ENCODE measurements around the gene COL5A2.

Gene COL5A2

DNA sequence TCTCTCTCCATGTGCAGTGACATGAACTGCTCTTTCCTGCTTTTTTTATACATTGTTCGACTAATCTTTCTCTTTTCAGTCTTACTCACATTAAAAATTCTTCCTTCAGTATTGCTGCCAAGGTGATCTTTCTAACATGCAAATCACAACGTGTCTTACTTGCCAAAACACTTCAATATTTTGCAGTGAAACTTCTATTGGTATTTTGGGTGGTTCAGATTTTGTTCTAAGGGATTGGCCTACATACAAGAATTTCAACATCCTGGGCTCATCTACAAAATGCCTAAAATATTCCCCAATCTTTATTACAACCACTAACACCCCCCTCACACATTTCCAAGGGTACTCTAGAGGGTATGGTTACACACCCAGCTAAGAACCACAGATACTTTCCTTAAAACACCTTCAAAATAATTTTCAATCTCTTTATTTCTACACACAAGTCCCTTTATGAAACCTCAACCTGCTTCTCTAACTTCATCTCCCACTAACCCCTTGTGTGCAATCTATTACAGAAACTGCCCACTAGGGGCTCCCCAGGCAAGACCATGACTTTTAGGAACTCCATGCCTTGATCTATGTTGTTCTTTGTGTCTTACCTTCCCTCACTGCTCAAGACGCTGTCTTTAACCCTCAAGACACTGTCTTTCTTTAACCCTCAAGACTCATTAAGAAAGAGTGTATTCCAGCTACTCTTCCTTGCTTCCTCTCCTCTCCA is 154.5 kb downstream of the COL5A2 start:
- Mint-ChIP-seq H3K27me3 (peaks cover 34% of the 10 kb centered on the region), H3K4me3 (no peak overlapping the region), H3K27ac (no peak overlapping the region), H3K9me3 (no peaks in the 10 kb centered on the region), H3K4me1 (no peaks in the 10 kb centered on the region)
- ATAC-seq, result no peak
- DNase-seq, result no peak

DNA sequence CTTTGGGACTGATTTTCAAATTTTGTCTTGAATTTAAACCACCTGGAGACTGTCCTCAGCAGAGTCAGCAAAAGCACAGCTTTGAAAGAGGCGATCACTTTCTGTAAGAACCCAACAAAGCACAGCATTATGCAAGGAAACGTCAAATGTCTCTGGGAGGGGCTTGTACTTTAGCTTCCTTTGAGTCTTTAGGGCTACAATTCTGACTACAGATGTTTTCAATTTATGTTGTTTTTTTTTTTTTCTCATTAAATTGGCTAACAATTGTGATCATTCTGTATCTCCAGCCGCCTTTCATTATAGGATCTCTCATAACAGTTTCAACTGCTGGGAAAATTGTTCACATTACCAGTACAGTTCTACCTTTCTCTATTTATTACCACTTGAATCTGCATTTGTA is 157.1 kb downstream of the COL5A2 start:
- H3K9me3 Mint-ChIP-seq, result no peaks in the 10 kb centered on the region
- H3K27me3 Mint-ChIP-seq, result peaks cover 49% of the 10 kb centered on the region
- DNase-seq, result no peak

DNA sequence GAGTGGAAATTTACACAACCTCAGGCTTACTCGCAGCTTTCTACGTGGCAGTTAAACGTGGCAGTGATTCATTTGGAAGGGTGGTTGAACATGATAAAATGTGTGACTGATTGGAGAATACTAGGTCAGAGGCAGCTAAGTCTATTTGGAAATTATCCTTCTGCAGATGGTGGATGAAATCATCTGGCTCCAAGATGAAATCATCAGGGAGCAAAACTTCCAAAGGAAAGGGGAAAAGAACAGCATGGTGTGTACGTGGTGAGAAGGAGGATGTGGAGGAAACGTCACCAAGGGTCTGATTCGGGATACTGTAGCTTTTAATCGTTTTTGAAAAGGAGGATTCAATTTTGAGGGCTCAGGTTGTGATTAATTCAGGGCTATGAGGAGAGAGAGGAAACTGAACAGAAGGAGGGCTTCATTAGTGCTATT is 157.5 kb downstream of the COL5A2 start:
- Mint-ChIP-seq H3K4me3 (no peak overlapping the region), H3K4me1 (no peaks in the 10 kb centered on the region), H3K27ac (no peak overlapping the region), H3K27me3 (peaks cover 53% of the 10 kb centered on the region), H3K9me3 (no peaks in the 10 kb centered on the region)
- ATAC-seq, result no peak
- DNase-seq, result no peak

More for the DNA sequence above, 157.1 kb downstream of the COL5A2 start:
- Mint-ChIP-seq H3K4me3 (no peak overlapping the region), H3K4me1 (no peaks in the 10 kb centered on the region), H3K27ac (no peak overlapping the region)
- ATAC-seq, result no peak

DNA sequence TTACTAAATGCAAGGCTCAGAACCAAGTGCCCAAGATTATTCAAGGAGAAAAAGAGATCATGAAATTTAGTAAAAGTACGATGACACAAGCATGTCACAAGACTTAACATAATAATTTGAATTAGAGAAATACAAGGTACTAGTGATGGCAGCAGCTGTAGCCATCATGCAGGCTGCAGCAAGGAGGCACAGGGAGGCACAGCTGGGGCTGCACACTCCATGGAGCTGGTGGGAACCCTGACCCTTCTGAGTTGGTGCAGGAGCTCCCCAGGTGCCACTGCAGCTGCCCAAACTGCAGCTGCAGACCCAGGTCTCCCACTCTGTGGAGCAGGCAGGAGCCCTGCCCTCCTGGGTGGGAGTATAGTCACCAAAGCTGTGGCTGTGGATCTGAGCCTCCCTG is 159.4 kb downstream of the COL5A2 start:
- no peaks in the 10 kb centered on the region for H3K4me1 Mint-ChIP-seq
- no peak for DNase-seq
- no peaks in the 10 kb centered on the region for H3K9me3 Mint-ChIP-seq
- no peak overlapping the region for H3K27ac Mint-ChIP-seq
- H3K27me3 Mint-ChIP-seq, result peaks cover 64% of the 10 kb centered on the region
- ATAC-seq, result peak; percentile 33
- H3K4me3 Mint-ChIP-seq, result no peak overlapping the region

DNA sequence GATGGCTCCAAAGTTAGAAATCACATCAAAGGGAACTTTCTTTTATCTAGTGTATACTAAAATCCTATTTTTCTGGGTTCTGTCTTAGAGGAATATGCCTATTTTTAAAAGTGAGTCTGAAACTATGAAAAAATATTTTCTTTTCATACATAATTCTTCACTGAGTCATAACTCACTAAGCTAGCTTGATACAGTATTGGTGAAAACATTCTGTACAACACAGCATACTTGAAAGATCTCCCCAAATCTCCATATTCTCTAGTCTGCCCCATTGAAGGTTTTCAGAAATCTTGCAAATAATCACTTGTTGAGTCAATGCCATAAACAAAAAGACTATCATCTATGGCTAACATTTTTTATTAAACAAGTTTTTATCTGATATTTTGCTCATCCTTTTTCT is 160.9 kb downstream of the COL5A2 start:
- Mint-ChIP-seq H3K27me3 (peaks cover 55% of the 10 kb centered on the region), H3K27ac (no peak overlapping the region), H3K4me3 (no peak overlapping the region), H3K9me3 (no peaks in the 10 kb centered on the region), H3K4me1 (no peaks in the 10 kb centered on the region)
- ATAC-seq (no peak), DNase-seq (no peak)

DNA sequence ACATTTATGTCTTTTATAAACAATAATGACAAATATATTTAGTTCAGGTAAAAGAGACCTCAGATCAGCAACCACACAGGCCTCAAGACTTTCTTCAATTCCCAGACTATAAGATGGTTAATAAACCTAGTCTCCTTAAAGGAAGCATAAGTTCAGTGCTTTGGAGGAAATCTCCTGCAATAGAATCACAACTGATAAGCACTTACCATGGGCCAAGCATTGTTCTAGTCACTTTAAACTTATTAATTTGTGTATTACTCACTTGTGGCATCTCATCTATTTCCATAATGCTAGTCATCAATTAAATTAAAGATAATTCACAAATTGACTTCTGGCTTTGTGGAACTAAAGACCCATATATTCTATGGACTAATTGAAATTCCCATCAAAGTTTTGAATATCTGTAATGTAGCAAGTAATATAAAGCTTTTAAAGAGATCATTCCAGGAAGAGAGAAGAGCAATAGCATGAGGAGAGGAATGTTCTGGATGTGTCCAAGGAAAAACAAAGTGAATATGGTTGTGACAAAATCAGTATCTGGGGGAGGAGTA is 163.2 kb downstream of the COL5A2 start:
- H3K4me1 Mint-ChIP-seq, result no peaks in the 10 kb centered on the region
- peaks cover 38% of the 10 kb centered on the region for H3K27me3 Mint-ChIP-seq
- H3K9me3 Mint-ChIP-seq, result no peaks in the 10 kb centered on the region
- no peak overlapping the region for H3K4me3 Mint-ChIP-seq
- no peak for ATAC-seq
- DNase-seq, result no peak
- H3K27ac Mint-ChIP-seq, result no peak overlapping the region

DNA sequence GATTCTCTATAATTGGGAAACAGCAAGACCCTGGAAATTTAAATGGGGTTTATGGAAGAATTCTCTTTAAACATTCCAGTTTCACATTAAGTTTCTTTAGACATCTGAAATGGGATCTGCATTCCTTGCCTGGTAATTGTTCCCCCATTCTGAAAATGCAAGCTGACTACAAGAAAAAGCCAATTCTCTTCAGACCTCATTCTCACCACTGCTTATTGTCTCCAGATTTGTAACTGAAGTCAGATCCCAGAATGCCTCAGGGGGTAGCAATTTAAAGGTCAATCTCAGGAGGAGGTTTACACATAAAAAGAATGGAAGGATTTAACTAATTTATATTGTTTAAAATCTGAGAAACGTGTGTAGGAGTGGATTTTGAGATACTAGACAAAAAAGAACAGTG is 164.2 kb downstream of the COL5A2 start:
- H3K27me3 Mint-ChIP-seq, result peaks cover 36% of the 10 kb centered on the region
- no peak overlapping the region for H3K27ac Mint-ChIP-seq
- H3K9me3 Mint-ChIP-seq, result no peaks in the 10 kb centered on the region
- ATAC-seq, result no peak
- H3K4me1 Mint-ChIP-seq, result no peaks in the 10 kb centered on the region
- DNase-seq, result no peak
- no peak overlapping the region for H3K4me3 Mint-ChIP-seq

DNA sequence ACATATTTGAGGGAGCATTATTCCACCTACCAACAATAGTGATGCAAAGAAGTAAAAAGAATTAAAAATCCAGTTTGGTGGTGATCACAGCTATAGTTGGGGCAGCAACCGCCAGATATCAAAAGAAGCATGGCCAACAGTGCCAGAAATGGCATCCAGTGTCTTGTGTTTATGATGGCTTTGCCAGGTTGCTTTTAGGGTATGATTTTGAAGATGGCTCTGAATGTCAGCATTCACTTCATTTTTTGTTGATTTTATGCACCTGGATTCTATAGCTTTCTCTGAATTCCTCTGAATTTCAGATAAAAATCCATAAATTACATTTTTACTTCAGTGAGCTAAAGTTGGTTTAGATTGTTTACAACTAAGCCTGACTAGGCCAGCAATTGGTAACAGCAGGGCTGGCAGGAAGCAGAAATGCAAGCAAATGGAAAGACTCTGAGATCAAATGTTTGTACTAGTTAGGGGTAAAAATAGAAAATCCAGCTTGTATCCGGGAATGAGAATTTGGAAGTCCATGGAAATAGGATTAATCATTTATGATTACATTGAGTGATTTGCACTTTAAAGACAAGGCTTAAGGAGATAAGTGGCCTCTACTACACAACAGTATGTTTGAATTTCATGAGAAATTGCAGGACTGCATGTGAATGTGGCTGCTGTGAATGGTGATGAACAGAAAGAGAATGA is 165.0 kb downstream of the COL5A2 start:
- ATAC-seq, result no peak
- no peaks in the 10 kb centered on the region for H3K9me3 Mint-ChIP-seq
- no peak overlapping the region for H3K4me3 Mint-ChIP-seq
- H3K27ac Mint-ChIP-seq, result no peak overlapping the region
- DNase-seq, result no peak
- H3K4me1 Mint-ChIP-seq, result no peaks in the 10 kb centered on the region
- peaks cover 29% of the 10 kb centered on the region for H3K27me3 Mint-ChIP-seq

DNA sequence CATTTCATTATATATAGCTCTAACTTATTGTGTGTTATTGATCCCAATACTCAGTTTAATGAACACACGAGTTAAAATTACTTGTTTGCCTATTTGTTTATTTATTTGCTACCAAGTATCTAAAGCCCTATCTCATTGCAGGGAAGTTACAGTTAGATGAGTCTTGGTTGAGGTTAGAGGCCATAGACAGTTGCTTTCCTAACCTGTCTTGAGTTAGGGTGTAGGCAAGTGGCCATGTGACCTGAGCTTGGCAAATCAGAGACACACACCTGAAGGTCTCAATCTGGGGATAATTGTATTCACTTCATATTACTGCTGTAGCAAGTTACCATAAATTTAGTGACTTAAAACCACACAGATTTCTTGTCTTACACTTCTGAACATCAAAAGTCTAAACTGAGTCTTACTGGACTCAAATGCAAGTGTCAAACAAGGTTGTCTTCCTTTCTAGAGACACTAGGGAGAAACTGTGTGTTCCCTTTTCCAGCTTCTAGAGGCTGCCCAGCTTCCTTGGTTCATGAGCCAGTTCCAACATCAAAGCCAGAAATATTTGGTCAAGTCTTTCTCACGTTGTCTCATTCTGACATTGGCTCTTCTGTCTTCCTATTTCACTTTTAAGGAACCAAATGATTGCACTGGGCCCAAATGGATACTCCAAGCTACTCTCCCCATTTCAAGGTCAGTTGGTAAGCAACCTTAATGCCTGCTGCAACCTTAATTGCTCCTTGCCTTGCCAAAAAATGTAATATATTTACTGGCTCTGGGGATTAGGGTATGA is 165.7 kb downstream of the COL5A2 start:
- Mint-ChIP-seq H3K4me3 (no peak overlapping the region), H3K27me3 (peaks cover 22% of the 10 kb centered on the region), H3K9me3 (no peaks in the 10 kb centered on the region), H3K4me1 (no peaks in the 10 kb centered on the region), H3K27ac (no peak overlapping the region)
- ATAC-seq (no peak), DNase-seq (no peak)

DNA sequence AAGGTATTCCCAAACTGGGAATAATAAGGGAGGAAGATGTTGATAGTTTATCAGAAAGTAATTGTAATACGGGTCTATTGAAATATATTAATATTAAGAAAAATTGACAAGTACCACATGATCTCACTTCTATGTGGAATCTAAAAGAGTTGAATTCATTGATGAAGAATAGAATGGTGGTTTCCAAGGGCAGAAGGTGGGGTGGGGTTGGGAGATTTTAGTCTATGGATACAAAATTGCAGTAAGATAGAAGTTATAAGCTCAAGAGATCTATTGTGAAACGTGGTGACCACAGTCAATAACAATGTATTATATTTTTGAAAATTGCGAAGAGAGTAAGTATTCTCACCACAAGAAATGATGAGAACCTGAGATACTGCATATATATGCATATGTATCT is 166.5 kb downstream of the COL5A2 start:
- Mint-ChIP-seq H3K27ac (no peak overlapping the region), H3K27me3 (peaks cover 20% of the 10 kb centered on the region), H3K9me3 (no peaks in the 10 kb centered on the region), H3K4me1 (no peaks in the 10 kb centered on the region), H3K4me3 (no peak overlapping the region)
- ATAC-seq, result no peak
- DNase-seq, result no peak

DNA sequence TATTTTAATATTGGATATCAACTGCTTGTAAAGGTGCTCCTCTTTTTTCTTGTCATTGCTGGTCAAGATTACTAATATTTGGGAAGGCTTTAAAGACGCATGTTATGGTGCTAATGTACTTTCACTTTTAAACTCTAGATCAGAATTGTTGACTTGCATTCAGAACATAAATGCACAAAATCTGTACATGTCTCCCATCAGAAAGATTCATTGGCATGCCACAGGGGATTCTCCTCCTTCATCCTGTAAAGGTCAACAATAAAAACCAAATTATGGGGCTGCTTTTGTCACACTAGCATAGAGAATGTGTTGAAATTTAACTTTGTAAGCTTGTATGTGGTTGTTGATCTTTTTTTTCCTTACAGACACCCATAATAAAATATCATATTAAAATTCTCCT is 167.2 kb downstream of the COL5A2 start:
- H3K27ac Mint-ChIP-seq, result no peak overlapping the region
- no peaks in the 10 kb centered on the region for H3K9me3 Mint-ChIP-seq
- ATAC-seq (no peak), DNase-seq (no peak)
- H3K27me3 Mint-ChIP-seq, result peaks cover 17% of the 10 kb centered on the region
- no peak overlapping the region for H3K4me3 Mint-ChIP-seq
- no peaks in the 10 kb centered on the region for H3K4me1 Mint-ChIP-seq

DNA sequence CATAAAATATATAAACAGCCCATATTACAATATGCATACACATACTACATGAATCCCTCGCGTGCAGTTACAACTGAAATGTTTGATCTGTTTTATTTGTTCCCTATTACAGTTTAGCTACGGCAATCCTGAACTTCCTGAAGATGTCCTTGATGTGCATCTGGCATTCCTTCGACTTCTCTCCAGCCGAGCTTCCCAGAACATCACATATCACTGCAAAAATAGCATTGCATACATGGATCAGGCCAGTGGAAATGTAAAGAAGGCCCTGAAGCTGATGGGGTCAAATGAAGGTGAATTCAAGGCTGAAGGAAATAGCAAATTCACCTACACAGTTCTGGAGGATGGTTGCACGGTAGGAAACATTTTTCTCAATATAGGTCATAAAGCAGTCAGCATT is 169.0 kb downstream of the COL5A2 start:
- Mint-ChIP-seq H3K9me3 (no peaks in the 10 kb centered on the region), H3K4me1 (no peaks in the 10 kb centered on the region), H3K27me3 (peaks cover 7% of the 10 kb centered on the region), H3K27ac (no peak overlapping the region), H3K4me3 (no peak overlapping the region)
- no peak for DNase-seq
- no peak for ATAC-seq

DNA sequence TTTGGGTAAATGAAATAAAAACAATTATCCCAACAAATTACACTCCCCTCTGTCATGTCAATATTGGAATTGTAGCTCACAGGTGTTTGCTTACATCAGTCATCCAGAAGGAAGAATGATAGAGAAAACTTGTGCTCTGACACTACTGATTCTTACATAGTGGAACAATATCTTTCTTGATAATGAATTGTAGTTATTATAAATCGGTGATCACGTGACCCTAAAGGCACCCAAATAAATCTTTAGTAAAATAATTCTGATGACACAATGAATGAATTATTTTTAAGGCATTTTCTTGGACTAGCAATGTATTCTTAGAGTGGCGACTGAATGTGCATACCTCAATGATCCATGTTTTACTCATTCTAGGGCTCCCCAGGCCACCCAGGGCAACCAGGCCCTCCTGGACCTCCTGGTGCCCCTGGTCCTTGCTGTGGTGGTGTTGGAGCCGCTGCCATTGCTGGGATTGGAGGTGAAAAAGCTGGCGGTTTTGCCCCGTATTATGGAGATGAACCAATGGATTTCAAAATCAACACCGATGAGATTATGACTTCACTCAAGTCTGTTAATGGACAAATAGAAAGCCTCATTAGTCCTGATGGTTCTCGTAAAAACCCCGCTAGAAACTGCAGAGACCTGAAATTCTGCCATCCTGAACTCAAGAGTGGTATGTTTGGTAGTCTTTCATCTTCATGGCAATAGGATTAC is 170.9 kb downstream of the COL5A2 start:
- Mint-ChIP-seq H3K27me3 (peaks cover 7% of the 10 kb centered on the region), H3K9me3 (no peaks in the 10 kb centered on the region), H3K4me1 (no peaks in the 10 kb centered on the region), H3K27ac (no peak overlapping the region), H3K4me3 (no peak overlapping the region)
- no peak for DNase-seq
- no peak for ATAC-seq

DNA sequence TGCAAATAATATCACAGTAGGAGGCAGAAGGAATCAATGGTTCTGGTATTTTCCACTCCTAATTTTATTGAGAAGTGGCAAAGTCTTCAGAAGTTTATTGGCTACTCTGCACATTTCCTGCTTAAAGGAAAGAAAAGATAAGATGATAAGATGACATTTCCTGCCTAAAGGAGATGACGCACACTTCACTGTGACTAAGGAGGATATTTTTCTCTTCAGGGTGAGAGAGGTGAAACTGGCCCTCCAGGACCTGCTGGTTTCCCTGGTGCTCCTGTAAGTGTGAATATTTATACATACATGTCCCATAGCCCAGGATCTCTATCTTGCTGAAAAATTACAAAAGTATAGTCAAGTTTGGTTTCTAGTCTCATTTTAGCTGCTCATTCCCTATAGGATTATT is 177.5 kb downstream of the COL5A2 start:
- H3K4me3 Mint-ChIP-seq, result no peak overlapping the region
- H3K27me3 Mint-ChIP-seq, result peaks cover 15% of the 10 kb centered on the region
- H3K27ac Mint-ChIP-seq, result no peak overlapping the region
- peaks cover 13% of the 10 kb centered on the region for H3K4me1 Mint-ChIP-seq
- DNase-seq, result no peak
- no peak for ATAC-seq
- H3K9me3 Mint-ChIP-seq, result no peaks in the 10 kb centered on the region

DNA sequence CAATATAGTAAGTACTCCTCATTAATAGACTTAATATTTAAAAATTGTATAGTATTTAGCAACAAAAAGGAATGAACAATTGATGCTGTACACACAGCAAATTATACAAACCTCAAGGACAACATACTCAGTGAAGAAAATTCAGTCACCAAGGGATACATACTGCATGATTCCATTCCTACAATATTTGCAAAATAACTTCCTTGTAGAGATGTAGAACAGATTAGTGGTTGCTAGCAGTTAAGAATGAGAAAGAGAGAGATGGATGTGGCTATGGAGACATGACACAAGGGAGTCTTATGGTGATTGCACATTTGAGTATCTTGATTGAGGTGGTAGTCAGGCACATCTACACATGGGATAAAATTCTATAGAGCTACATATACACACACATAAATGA is 179.3 kb downstream of the COL5A2 start:
- no peak overlapping the region for H3K27ac Mint-ChIP-seq
- peaks cover 13% of the 10 kb centered on the region for H3K4me1 Mint-ChIP-seq
- H3K27me3 Mint-ChIP-seq, result peaks cover 7% of the 10 kb centered on the region
- H3K4me3 Mint-ChIP-seq, result no peak overlapping the region
- DNase-seq (no peak), ATAC-seq (no peak)
- H3K9me3 Mint-ChIP-seq, result no peaks in the 10 kb centered on the region

All from stimulated activated naive CD8-positive, alpha-beta T cell treated with anti-CD3 and anti-CD28 coated beads, Interleukin-15, amount 100 ng/mL, for 72 hours (primary cell).